Epithelial cell of proximal tubule (primary cell): ENCODE data around the gene ADGRG2. TPM values are rescaled to one million over a fixed set of nuclear protein-coding genes. Genes with fewer than 3 reads are reported as not detected.
A peak's percentile ranks its signal among the peaks of the same experiment; 100 is the strongest.
"Not testable (repeated sequence)": the region's sequence is repeated elsewhere in the genome, so short reads cannot be mapped to it uniquely, and the experiment has no call there.

ENCODE experiments used
- DNase-seq: peaks from one replicate; pipeline ENCODE4 v3.0.0-alpha.2; 2011; ENCODE audit warnings: low read depth
- H3K4me3 ChIP-seq: 2 replicates; pipeline ENCODE4 v1.5.1; 2011; ENCODE audit warnings: low read depth, mild to moderate bottlenecking, low read length
- total RNA-seq: library from RNA; depleted of rRNA; stranded (reverse); fragments of >200 nt; gene quantifications from 2 replicates; pipeline ENCODE4 v1.2.3, GENCODE V29; 2015
- TF ChIP-seq, protein P1 (sequence below): conservative IDR thresholded peaks from 2 replicates; pipeline ENCODE4 v1.5.1; 2012; ENCODE audit warnings: low read depth, mild to moderate bottlenecking, low read length

Gene ADGRG2
- total RNA-seq, 1 donor from 2014 or later = 0.17 TPM

DNA sequence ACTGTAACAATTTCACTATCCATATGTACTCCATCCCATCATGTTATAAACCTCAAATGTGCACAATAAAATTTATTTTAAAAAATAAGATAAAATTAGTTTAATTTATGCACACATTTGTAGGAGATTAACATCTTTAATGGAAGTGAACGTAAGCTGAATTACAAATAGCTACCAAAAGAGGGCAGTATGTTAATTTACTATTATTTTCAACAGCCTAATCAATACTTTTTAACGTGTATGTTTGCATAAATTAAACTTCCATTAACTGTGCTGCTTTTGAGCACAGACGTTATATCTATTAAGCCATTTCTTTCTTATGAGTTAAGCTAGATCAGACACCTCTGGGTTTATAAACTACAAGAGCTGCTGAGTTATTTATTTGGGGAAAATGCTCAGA lies 81.9 kb downstream of the ADGRG2 start:
- no peak for DNase-seq
- no peak overlapping the region for H3K4me3 ChIP-seq
- TF ChIP-seq, protein P1, sequence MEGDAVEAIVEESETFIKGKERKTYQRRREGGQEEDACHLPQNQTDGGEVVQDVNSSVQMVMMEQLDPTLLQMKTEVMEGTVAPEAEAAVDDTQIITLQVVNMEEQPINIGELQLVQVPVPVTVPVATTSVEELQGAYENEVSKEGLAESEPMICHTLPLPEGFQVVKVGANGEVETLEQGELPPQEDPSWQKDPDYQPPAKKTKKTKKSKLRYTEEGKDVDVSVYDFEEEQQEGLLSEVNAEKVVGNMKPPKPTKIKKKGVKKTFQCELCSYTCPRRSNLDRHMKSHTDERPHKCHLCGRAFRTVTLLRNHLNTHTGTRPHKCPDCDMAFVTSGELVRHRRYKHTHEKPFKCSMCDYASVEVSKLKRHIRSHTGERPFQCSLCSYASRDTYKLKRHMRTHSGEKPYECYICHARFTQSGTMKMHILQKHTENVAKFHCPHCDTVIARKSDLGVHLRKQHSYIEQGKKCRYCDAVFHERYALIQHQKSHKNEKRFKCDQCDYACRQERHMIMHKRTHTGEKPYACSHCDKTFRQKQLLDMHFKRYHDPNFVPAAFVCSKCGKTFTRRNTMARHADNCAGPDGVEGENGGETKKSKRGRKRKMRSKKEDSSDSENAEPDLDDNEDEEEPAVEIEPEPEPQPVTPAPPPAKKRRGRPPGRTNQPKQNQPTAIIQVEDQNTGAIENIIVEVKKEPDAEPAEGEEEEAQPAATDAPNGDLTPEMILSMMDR = peak; percentile 33

DNA sequence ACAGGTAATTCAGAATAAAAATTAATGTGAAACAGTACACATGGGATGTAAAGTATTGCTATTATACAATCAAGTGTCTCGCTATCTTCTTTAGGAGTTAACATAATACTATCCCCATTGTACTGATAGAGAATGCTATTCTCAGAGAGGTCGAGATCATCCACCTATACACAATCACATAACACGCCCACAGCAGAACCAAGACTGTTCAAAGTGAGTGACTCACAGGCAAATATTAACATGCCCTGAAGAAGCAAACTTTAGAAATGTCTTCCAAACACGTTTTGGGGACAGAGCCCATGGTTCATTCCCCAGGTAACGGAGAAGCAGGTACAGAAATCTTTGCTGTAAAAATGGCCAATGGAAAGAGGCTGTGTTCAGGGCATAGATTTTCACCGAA lies 88.2 kb downstream of the ADGRG2 start:
- no peak overlapping the region for H3K4me3 ChIP-seq
- TF ChIP-seq, protein P1 = no peak
- no peak for DNase-seq

DNA sequence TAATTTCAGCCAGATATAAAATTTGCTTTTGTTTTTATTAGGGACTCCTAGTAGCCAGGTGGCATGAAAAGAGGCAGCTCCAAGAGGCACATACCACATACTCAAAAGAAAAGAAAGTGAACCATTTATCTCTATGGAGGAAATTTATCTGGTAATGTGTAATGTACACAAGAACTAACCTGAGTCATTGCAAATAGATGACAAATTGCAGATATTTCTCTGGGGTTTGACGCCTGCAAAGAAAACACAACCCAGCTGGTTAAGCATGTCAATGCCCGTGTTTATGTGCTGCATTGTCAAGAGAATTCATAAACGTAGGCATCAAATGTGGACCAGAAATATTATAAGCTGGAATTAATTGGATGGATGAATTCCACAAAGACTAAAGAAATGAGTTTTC lies 91.5 kb downstream of the ADGRG2 start:
- TF ChIP-seq, protein P1 = no peak
- DNase-seq = no peak
- H3K4me3 ChIP-seq = no peak overlapping the region

DNA sequence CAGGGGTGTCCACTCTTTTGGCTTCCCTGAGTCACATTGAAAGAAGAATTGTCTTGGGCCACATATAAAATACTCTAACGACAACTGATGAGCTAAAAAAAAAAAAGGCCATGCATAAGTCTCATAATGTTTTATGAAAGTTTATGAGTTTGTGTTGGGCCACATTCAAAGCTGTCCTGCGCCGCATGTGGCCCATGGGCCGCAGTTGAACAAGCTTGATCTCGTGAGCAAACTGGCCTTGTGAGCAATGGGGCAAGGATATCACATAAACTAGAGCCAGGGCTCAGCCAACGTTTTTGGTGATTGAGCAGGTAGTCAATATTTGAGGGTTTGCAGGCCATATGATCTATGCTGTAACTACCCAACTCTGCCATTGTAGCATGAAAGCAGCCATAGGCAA lies 93.7 kb downstream of the ADGRG2 start:
- TF ChIP-seq, protein P1 = no peak
- H3K4me3 ChIP-seq = no peak overlapping the region
- DNase-seq = no peak

DNA sequence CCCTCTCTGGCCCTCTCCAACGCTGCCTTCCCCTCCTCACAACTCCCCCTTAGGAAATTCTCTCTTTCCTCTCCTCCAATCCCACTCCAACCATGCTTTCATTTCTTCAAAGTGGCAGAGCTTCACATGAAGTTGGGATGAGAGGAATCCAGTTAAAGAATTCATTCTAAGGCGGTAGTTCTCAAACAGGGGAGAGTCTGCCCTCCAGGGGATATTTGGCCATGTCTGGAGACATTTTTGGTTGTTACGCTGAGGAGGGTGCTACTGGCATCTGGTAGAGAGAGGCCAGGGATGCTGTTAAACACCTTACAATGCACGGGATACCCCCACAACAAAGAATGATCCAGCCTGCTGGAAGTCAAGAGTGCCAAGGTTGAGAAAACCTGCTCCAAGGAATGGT lies 97.9 kb downstream of the ADGRG2 start:
- no peak overlapping the region for H3K4me3 ChIP-seq
- DNase-seq = no peak
- TF ChIP-seq, protein P1 = no peak

DNA sequence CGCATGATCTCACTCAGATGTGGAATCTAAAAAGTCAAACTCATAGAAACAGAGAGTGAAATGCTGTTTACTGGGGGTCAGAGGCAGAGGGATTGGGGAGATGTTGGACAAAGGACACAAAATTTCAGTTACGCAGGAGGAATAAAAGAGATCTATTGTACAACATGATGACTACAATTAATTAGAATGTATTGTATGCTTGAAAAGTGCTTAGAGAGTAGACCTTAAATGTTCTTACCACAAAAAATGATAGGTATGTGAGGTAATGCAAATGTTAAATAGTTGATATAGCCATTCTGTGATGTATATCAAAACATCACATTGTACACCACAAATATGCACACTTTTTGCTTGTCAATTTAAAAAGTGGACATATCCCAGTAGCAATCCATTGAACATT lies 102.3 kb downstream of the ADGRG2 start:
- H3K4me3 ChIP-seq = no peak overlapping the region
- no peak for DNase-seq
- TF ChIP-seq, protein P1 = no peak

DNA sequence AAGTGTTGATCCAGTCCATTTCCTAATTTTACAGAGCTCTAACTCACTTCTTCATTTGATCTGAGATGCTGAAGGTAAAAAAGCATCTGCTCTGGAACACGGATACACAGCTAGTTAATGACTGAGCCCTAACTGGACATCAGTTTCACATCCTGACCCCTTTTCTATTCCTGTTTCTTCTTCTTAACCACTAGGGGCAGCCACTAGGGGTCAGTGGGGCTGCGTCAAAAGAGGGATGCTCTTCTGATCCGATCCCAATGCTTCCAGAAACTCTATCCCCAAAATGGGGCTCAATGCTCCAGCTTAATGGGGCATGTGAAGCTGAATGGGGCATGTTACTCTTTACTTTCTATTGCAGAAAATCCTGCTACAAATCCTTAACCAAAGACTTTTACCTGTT lies 105.0 kb downstream of the ADGRG2 start:
- TF ChIP-seq, protein P1 = peak; percentile 60
- DNase-seq = no peak
- no peak overlapping the region for H3K4me3 ChIP-seq

DNA sequence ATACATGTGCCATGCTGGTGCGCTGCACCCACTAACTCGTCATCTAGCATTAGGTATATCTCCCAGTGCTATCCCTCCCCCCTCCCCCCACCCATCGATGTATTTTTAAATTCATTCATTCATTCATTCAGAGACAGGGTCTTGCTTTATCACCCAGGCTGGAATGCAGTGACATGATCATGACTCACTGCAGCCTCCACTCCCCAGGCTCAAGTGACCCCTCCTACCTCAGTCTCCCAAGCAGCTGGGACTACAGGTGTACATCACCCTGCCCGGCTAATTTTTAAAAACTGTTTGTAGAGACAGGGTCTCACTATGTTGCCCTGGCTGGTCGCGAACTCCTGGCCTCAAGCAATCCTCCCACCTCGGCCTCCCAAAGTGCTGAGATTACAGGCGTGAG lies 105.7 kb downstream of the ADGRG2 start:
- not testable (repeated sequence) for H3K4me3 ChIP-seq

More for the DNA sequence above, 105.7 kb downstream of the ADGRG2 start:
- not testable (repeated sequence) for DNase-seq
